22Rv1 (cell line): ENCODE measurements around the gene ZSWIM2.

ENCODE experiments used
- CTCF ChIP-seq: fragments of 450-650 bp; IDR thresholded peaks from 2 replicates; pipeline ENCODE4 v1.5.1; 2017; ENCODE audit warnings: mild to moderate bottlenecking
- ZFX ChIP-seq: fragments of 450-650 bp; IDR thresholded peaks from 2 replicates; pipeline ENCODE4 v1.6.1; 2017; ENCODE audit warnings: antibody characterized with exemption, borderline replicate concordance

- TF ChIP-seq CTCF: no peak
- no peak for TF ChIP-seq ZFX
Observed at GRCh38 chr2:186881660-186882059, 32.7 kb upstream of the ZSWIM2 start.
